OCI-LY3 (cell line): Measurements from ENCODE around the gene PPM1N.

ENCODE experiments used
- H2AFZ ChIP-seq: fragments of 200-600, 300-600 bp; shearing (Covaris generic); 2 replicates; pipeline ENCODE4 v1.6.0; 2014; ENCODE audit warnings: antibody characterized with exemption, low read depth, low read length
- H3K27ac ChIP-seq: fragments of 200-600, 300-600 bp; sonication (generic); 2 replicates; pipeline ENCODE4 v1.5.1; 2014; ENCODE audit warnings: mild to moderate bottlenecking, low read length, moderate library complexity, mixed read lengths
- H3K27me3 ChIP-seq: fragments of 200-600, 300-600 bp; sonication (generic); 2 replicates; pipeline ENCODE4 v1.6.1; 2014; ENCODE audit warnings: low read depth, low read length, mixed read lengths
- H3K36me3 ChIP-seq: fragments of 200-600, 300-600 bp; sonication (generic); replicated peaks from 2 replicates; pipeline ENCODE3; 2014; ENCODE audit warnings: low read depth, low read length, mixed read lengths
- H3K4me1 ChIP-seq: fragments of 300-600, 200-600 bp; sonication (generic); 2 replicates; pipeline ENCODE4 v1.6.1; 2014; ENCODE audit warnings: low read length, mixed read lengths
- H3K4me2 ChIP-seq: fragments of 200-600, 300-600 bp; sonication (generic); 2 replicates; pipeline ENCODE4 v1.6.1; 2014; ENCODE audit warnings: low read length, mixed read lengths
- H3K4me3 ChIP-seq: fragments of 300-600, 200-600 bp; sonication (generic); 2 replicates; pipeline ENCODE4 v1.5.1; 2014; ENCODE audit warnings: antibody characterized with exemption, mild to moderate bottlenecking, low read length, moderate library complexity
- H3K79me2 ChIP-seq: fragments of 300-600, 200-600 bp; shearing (Covaris generic); 2 replicates; pipeline ENCODE4 v1.6.1; 2014; ENCODE audit warnings: mild to moderate bottlenecking, low read length, mixed read lengths
- H3K9ac ChIP-seq: fragments of 300-600, 200-600 bp; shearing (Covaris generic); 2 replicates; pipeline ENCODE4 v1.6.0; 2014; ENCODE audit warnings: mild to moderate bottlenecking, low read length, moderate library complexity
- H3K9me3 ChIP-seq: fragments of 200-600, 300-600 bp; shearing (Covaris generic); 2 replicates; pipeline ENCODE4 v1.6.1; 2014; ENCODE audit warnings: low read length, mixed read lengths; ENCODE audit not compliant: insufficient read depth
- H4K20me1 ChIP-seq: fragments of 200-600, 300-600 bp; sonication (generic); 2 replicates; pipeline ENCODE4 v1.6.1; 2016; ENCODE audit warnings: low read length, mixed read lengths; ENCODE audit not compliant: insufficient read depth
- CTCF ChIP-seq: fragments of 200-600, 300-600 bp; sonication (generic); IDR thresholded peaks from 2 replicates; pipeline ENCODE4 v1.5.1; 2014; ENCODE audit warnings: antibody characterized with exemption, low read length, low read depth
- EZH2phosphoT487 ChIP-seq: fragments of 200-600 bp; shearing (Covaris generic); IDR thresholded peaks from 2 replicates; pipeline ENCODE4 v1.6.1; 2018; ENCODE audit warnings: antibody characterized with exemption, mixed run types, low read depth

The PPM1N gene

GRCh38 chr19:45494261-45494916, 3.9 kb upstream of the PPM1N start:
- no peak overlapping the region for H3K27ac ChIP-seq
- H3K27me3 ChIP-seq = 0 out of 2 replicates have a peak, but pooled peaks cover 14% of the 10 kb centered on the region
- no peak for TF ChIP-seq EZH2phosphoT487
- TF ChIP-seq CTCF = no peak
- no peak overlapping the region for H3K4me3 ChIP-seq
- H3K4me2 ChIP-seq = no peak overlapping the region
- H3K36me3 ChIP-seq = peaks cover 3% of the 10 kb centered on the region
- H3K9me3 ChIP-seq = no peaks in the 10 kb centered on the region
- H3K79me2 ChIP-seq = no peaks in the 10 kb centered on the region
- H4K20me1 ChIP-seq = no peaks in the 10 kb centered on the region; the same call in 1 of the 2 replicates
- H2AFZ ChIP-seq = no peak overlapping the region
- H3K9ac ChIP-seq = no peak overlapping the region
- H3K4me1 ChIP-seq = peaks cover 4% of the 10 kb centered on the region

GRCh38 chr19:45495178-45495577, 3.1 kb upstream of the PPM1N start:
- peaks cover 4% of the 10 kb centered on the region for H3K4me1 ChIP-seq
- peaks cover 3% of the 10 kb centered on the region for H3K36me3 ChIP-seq
- H3K4me2 ChIP-seq = no peak overlapping the region
- no peaks in the 10 kb centered on the region for H3K9me3 ChIP-seq
- no peak overlapping the region for H2AFZ ChIP-seq
- no peak for TF ChIP-seq CTCF
- no peak for TF ChIP-seq EZH2phosphoT487
- no peak overlapping the region for H3K9ac ChIP-seq
- no peak overlapping the region for H3K27ac ChIP-seq
- H3K27me3 ChIP-seq = 0 out of 2 replicates have a peak, but pooled peaks cover 14% of the 10 kb centered on the region
- H3K79me2 ChIP-seq = no peaks in the 10 kb centered on the region
- no peak overlapping the region for H3K4me3 ChIP-seq
- H4K20me1 ChIP-seq = no peaks in the 10 kb centered on the region; the same call in 1 of the 2 replicates

GRCh38 chr19:45496349-45496953, 1.8 kb upstream of the PPM1N start:
- 0 out of 2 replicates have a peak, but pooled peaks cover 14% of the 10 kb centered on the region for H3K27me3 ChIP-seq
- H3K4me1 ChIP-seq = peaks cover 10% of the 10 kb centered on the region
- H3K79me2 ChIP-seq = no peaks in the 10 kb centered on the region
- no peaks in the 10 kb centered on the region for H3K9me3 ChIP-seq
- H3K4me2 ChIP-seq = peak overlapping the region; percentile 91
- TF ChIP-seq EZH2phosphoT487 (no peak), CTCF (no peak)
- peak overlapping the region; percentile 85 for H3K4me3 ChIP-seq
- H3K36me3 ChIP-seq = peaks cover 3% of the 10 kb centered on the region
- peak overlapping the region; percentile 20; the same call in 1 of the 2 replicates for H2AFZ ChIP-seq
- H3K27ac ChIP-seq = no peak overlapping the region
- H4K20me1 ChIP-seq = no peaks in the 10 kb centered on the region; the same call in 1 of the 2 replicates
- peak overlapping the region; percentile 73 for H3K9ac ChIP-seq

GRCh38 chr19:45497791-45498190, 452 bp upstream of the PPM1N start:
- no peak overlapping the region for H3K4me3 ChIP-seq
- no peak overlapping the region for H3K4me2 ChIP-seq
- peaks cover 23% of the 10 kb centered on the region for H3K4me1 ChIP-seq
- no peaks in the 10 kb centered on the region for H3K79me2 ChIP-seq
- 0 out of 2 replicates have a peak, but pooled peaks cover 14% of the 10 kb centered on the region for H3K27me3 ChIP-seq
- no peak overlapping the region for H3K27ac ChIP-seq
- no peak overlapping the region for H2AFZ ChIP-seq
- H3K9me3 ChIP-seq = no peaks in the 10 kb centered on the region
- H4K20me1 ChIP-seq = no peaks in the 10 kb centered on the region; the same call in 1 of the 2 replicates
- peaks cover 3% of the 10 kb centered on the region for H3K36me3 ChIP-seq
- TF ChIP-seq CTCF (no peak), EZH2phosphoT487 (no peak)
- H3K9ac ChIP-seq = no peak overlapping the region
